Gastroesophageal sphincter (tissue), 4 donors: ENCODE measurements around the gene PLEKHG2. TPM values are rescaled to one million over a fixed set of nuclear protein-coding genes. Genes with fewer than 3 reads are reported as not detected.

Experiments used
- ATAC-seq: fragments of 150-250 bp; one replicate; pipeline ENCODE4 v1.9.1; 2016; ENCODE audit warnings: mild to moderate bottlenecking, moderate library complexity
- H3K27ac ChIP-seq, 4 donors: fragments of 200-600 bp; sonication (generic) in 3 of 4; 1 replicate in 3 of 4; 2 replicates in 1 of 4; pipeline ENCODE4 v1.5.1; 2016 to 2019
- H3K27me3 ChIP-seq: fragments of 200-600 bp; sonication (generic); one replicate; pipeline ENCODE4 v1.5.1; 2019
- H3K36me3 ChIP-seq, 2 donors: fragments of 200-600 bp; sonication (generic); one replicate each; pipeline ENCODE4 v1.5.1; 2019; ENCODE audit warnings: control low read depth in 1 of 2
- H3K4me1 ChIP-seq, 3 donors: fragments of 200-600 bp; sonication (generic); 1 replicate in 2 of 3; 2 replicates in 1 of 3; pipeline ENCODE4 v1.5.1; 2016 to 2019; ENCODE audit warnings: control low read depth in 2 of 3
- H3K4me3 ChIP-seq, 2 donors: fragments of 200-600 bp; sonication (generic); one replicate each; pipeline ENCODE4 v1.5.1; 2019; ENCODE audit warnings: mild to moderate bottlenecking in 1 of 2, moderate library complexity in 1 of 2
- H3K9me3 ChIP-seq, 3 donors: fragments of 200-600 bp; sonication (generic); one replicate each; pipeline ENCODE4 v1.5.1; 2017 to 2019; ENCODE audit warnings: control low read depth in 2 of 3
- CTCF ChIP-seq, 4 experiments: fragments of 200-600 bp in 2 of 4; fragments of 450-650 bp in 2 of 4; sonication (generic) in 1 of 4; IDR thresholded peaks; one replicate each; pipeline ENCODE4 v1.5.1; 2017 to 2019; ENCODE audit warnings: antibody characterized with exemption in 4 of 4, mild to moderate bottlenecking in 2 of 4, moderate library complexity in 2 of 4
- EP300 ChIP-seq: sonication (generic); formaldehyde crosslinking; IDR thresholded peaks from one replicate; pipeline ENCODE4 v1.6.1; 2017; ENCODE audit warnings: antibody characterized with exemption, mild to moderate bottlenecking
- POLR2A ChIP-seq, 2 donors: fragments of 450-650 bp; IDR thresholded peaks; one replicate each; pipeline ENCODE4 v1.6.1; 2017; ENCODE audit warnings: antibody characterized with exemption in 2 of 2, mild to moderate bottlenecking in 2 of 2, moderate library complexity in 1 of 2
- POLR2AphosphoS5 ChIP-seq: sonication (generic); formaldehyde crosslinking; IDR thresholded peaks from one replicate; pipeline ENCODE4 v1.6.1; 2017; ENCODE audit warnings: antibody characterized with exemption
- WGBS, 2 donors: methylation state at CpG; one replicate each; pipeline ENCODE4 v1.1.5; 2018; ENCODE audit warnings: low coverage in 1 of 2; 5-methylcytosine and 5-hydroxymethylcytosine counted together
- total RNA-seq, 4 donors: library from RNA; depleted of rRNA; stranded (reverse); fragments of >200 nt; gene quantifications; one replicate each; pipeline ENCODE4 v1.1.0, GENCODE V29; 2016

The PLEKHG2 gene
- total RNA-seq, 4 donors from 2014 or later, result 19.5 to 35.3 (median 23.4) TPM

GRCh38 chr19:39411081-39411831 lies 1.2 kb upstream of the PLEKHG2 start:
- TF ChIP-seq POLR2AphosphoS5, result peak; percentile 99
- TF ChIP-seq EP300, result no peak
- TF ChIP-seq CTCF (IDR thresholded peaks at IDR 0.05), result peak in 1 of 4 experiments; percentile 12
- peak; percentile 80 to 85 for TF ChIP-seq POLR2A (IDR thresholded peaks at IDR 0.05)
- peak; percentile 6 for ATAC-seq
- WGBS, 2 donors, result 8 to 10% methylated on average over 9 of the region's 9 CpGs
- Histone ChIP-seq H3K4me1 (peaks cover 0 to 47% (median 24%) of the 10 kb centered on the region in 3 donors), H3K4me3 (peak overlapping the region; percentile 84 to 90), H3K9me3 (no peaks in the 10 kb centered on the region), H3K27ac (peak overlapping the region; percentile 99 to 100 (median 99)), H3K36me3 (peaks cover 4 to 25% of the 10 kb centered on the region in 2 donors), H3K27me3 (no peaks in the 10 kb centered on the region)

GRCh38 chr19:39411832-39412099 lies 703 bp upstream of the PLEKHG2 start:
- peaks cover 4 to 30% of the 10 kb centered on the region in 2 donors for H3K36me3 ChIP-seq
- WGBS, 2 donors, result 0% methylated on average over 5 of the region's 7 CpGs
- H3K9me3 ChIP-seq, result no peaks in the 10 kb centered on the region
- H3K27me3 ChIP-seq, result no peaks in the 10 kb centered on the region
- peak overlapping the region; percentile 84 to 90 for H3K4me3 ChIP-seq
- H3K4me1 ChIP-seq, result peaks cover 0 to 52% (median 24%) of the 10 kb centered on the region in 3 donors
- peak overlapping the region; percentile 99 to 100 (median 99) for H3K27ac ChIP-seq
- TF ChIP-seq EP300, result no peak
- peak in 3 of 4 experiments; percentile 95 to 98 (median 98) for TF ChIP-seq CTCF (IDR thresholded peaks at IDR 0.05)
- TF ChIP-seq POLR2AphosphoS5, result peak; percentile 99
- ATAC-seq, result peak; percentile 33

- Histone ChIP-seq H3K4me3 (peak overlapping the region; percentile 85 to 90), H3K4me1 (peaks cover 0 to 63% (median 24%) of the 10 kb centered on the region in 3 donors), H3K27ac (peak overlapping the region; percentile 96 to 100 (median 99)), H3K36me3 (peaks cover 4 to 31% of the 10 kb centered on the region in 2 donors), H3K27me3 (no peaks in the 10 kb centered on the region), H3K9me3 (no peaks in the 10 kb centered on the region)
- ATAC-seq, result no peak
- 0% methylated on average over 2 to 18 of the region's 24 CpGs for WGBS, 2 donors
- TF ChIP-seq EP300 (no peak), POLR2A (IDR thresholded peaks at IDR 0.05) (no peak), CTCF (IDR thresholded peaks at IDR 0.05) (peak in 1 of 4 experiments; percentile 1), POLR2AphosphoS5 (no peak)
Measured at GRCh38 chr19:39412867-39413271, 400 bp downstream of the PLEKHG2 start.

GRCh38 chr19:39413272-39413910 lies 922 bp downstream of the PLEKHG2 start:
- Histone ChIP-seq H3K27me3 (no peaks in the 10 kb centered on the region), H3K4me3 (peak overlapping the region; percentile 85 to 90), H3K27ac (peak overlapping the region; percentile 96 to 100 (median 99)), H3K9me3 (no peaks in the 10 kb centered on the region), H3K4me1 (peaks cover 0 to 64% (median 24%) of the 10 kb centered on the region in 3 donors), H3K36me3 (peaks cover under 1 to 31% of the 10 kb centered on the region in 2 donors)
- ATAC-seq, result no peak
- TF ChIP-seq POLR2AphosphoS5, result peak; percentile 51
- no peak for TF ChIP-seq CTCF (IDR thresholded peaks at IDR 0.05)
- WGBS, 2 donors, result 0 to 1% methylated on average over 10 to 22 of the region's 54 CpGs
